GM19438 (cell line): ENCODE data around the gene LINGO1.

Experiments used
- ATAC-seq: cut with Tn5 transposase; IDR thresholded peaks from one replicate; pipeline ENCODE4 v1.9.1; 2021; ENCODE audit warnings: low read depth; ENCODE audit not compliant: unreplicated experiment

The LINGO1 gene

DNA sequence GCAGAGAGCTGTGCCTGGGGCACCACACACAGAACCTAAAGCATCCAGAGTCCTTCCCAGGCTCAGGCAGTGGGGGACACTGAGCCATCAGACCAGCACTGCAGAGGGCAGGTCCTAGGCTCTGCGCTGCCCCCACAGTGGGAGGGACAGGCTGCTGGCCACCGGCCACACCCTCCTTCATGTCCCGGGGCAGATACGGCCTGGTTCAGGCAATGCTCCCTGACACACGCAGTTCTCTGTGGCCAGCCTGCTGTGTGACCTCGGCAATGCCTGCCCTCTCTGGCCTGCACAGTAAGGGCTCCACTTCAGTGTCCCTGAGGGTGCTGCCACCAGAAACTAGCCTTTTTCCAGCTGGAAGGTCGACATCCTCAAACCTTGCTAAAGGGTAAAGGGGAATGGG is 12.4 kb downstream of the LINGO1 start:
- no peak for ATAC-seq

DNA sequence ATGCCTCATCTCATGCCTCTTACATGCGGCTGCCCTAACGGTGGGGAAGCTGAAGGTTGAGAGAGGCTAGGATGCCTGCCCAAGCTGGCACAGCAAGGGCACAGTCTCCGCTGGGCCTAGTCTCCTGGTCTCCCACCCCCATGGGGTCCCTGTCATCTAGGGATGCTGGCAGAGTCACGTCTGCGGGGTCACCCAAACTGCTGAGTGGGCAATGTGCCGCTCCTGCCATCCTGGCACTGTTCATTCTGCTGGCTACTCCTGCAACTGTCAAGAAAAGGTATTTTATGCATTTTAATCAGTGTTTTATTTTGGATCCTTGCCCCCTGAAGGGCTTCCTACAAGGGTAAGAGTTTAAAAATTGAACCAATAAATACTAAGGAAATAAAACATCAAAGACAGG is 12.8 kb downstream of the LINGO1 start:
- no peak for ATAC-seq

DNA sequence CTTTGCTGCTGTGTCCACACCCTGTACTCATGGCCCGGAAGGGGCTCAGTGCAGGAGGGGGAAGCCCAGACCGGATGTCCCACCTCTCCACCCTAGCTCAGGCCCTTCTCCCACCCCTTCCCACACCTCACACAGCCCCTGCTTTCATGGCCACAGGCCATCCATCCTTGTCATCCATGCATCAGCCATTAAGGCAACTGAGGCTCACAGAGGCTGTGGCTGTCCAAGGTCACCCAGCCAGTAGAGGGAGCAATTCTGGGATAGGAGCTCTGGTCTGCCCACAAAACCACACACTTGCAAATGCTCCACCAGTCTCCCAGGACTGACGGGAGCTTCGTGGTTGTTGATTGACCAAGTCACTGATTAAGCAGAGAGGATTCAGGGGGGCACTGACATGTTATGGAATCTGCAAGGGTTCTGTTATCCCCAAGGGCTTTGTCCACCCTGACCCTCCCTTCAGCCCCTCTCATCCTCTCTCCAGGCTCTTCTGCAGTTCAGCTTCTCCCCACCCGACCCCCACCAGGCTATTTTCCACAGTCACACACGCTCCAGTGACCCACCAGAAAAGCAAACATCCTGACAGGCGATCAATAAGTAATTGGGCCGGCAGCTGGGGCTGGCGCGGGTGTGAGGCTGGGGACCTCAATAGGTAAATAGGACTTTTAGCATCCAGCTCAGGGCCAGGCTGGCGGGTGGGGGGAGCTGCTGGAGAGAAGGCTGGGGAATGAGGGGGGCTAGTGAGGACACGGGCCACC is 15.1 kb downstream of the LINGO1 start:
- no peak for ATAC-seq

DNA sequence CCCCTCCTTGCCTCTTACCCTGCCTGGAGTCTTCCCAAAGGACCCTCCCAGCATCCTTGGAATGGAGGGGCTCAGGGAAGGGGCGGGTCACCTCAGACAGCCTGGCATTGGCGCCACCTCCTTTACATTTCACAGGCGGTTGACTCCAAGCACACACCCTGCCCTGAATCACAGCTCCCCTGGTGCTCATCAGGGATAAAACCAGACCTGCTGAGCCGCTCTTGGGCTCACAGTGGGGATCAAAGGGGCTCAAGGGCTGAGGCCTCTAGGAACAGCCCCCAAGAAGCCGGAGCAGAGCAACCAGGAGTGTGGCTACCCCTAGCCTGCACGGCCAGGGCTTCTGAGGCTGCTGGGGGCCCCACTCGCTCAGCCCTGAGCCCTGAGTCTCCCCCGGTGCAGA is 16.6 kb downstream of the LINGO1 start:
- no peak for ATAC-seq

DNA sequence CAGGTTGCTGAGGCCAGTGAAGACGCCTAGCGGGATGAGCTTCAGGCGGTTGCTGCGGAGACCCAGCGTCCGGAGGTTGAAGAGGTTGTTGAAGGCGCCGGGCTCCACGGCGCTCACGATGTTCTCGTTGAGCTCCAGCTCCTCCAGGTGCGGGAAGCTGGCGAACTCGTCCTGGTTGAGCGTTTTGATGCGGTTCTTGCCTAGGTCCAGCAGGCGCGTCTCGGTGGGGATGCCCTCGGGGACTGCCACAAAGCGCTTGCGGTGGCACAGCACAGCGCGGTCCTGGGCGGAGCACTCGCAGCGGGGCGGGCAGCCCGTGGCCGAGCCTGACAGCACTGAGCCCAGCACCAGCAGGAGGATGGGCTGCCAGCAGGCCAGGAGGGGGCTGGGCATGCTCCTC is 17.2 kb downstream of the LINGO1 start:
- ATAC-seq: no peak

DNA sequence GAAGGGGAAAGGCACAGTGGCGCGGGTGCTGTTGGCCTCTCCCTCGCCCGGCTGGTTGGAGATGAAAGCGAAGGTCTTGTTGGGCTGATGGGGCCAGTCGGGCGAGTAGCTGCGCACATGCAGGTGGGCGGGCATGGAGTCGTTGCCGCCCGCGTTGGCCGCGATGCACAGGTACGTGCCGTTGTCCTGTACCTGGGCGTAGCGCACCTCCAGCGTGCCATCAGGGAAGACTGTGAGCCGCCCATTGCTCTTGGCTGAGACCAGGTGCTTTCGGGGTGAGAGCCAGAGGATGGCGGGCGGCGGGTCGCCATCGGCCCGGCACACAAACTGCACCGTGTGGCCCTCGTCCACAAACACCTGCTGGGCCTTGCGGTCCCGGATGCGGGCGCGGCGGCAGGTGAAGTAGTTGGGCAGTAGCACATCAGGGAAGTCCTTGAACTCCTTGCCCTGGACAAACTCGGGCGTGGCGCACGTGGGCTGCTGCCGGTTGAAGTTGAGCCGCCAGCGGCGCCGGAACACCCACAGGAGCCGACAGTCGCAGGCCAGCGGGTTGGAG is 18.4 kb downstream of the LINGO1 start:
- no peak for ATAC-seq

DNA sequence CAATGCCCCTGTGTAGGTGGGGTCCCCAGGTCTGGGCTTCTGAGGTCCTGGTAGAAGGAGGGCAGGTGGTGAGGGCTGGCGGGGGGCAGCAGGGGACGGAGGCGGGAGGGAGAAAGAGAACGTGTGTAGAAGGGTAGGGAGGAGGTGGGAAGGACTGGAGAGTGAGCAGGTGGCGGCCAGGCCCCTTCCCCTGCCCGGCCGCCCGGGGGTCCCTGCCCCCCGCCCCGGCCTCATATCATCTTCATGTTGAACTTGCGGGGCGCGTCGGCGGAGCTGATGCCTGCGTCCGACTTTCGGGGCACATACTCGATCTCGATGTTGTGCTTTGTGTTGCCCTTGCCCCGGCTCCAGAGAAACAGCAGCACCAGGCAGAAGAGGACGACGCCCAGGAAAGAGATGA is 18.9 kb downstream of the LINGO1 start:
- ATAC-seq: no peak

DNA sequence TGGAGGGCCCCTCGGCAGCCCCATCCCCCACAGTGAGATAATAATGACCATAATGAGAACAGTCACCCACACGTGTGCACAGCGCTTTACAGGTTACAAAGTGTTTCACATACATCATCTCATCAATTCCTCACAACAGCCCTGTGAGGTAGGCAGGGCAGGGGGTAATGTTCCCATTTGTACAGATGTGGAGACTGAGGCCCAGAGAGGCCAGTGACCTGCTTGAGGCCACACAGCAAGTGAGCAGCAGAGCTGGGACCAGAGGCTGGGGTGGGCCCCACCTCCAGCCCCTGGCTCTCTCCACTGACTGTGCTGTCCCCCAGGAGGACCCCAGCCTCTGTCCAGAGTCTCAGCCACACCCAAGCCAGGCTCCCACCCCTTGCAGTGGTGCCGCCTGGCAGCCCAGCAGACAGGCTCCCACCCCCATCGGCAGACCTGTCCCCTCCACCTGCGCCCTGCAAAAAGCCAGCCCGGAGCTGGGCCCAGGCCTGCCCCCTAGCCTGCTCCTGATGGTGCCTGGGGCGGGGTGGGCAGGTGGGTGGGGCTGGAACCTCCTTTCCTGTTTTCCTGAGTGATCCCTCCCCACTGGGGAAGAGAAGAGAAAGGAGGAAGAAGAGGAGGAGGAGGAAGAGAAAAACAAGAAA is 19.6 kb downstream of the LINGO1 start:
- no peak for ATAC-seq

DNA sequence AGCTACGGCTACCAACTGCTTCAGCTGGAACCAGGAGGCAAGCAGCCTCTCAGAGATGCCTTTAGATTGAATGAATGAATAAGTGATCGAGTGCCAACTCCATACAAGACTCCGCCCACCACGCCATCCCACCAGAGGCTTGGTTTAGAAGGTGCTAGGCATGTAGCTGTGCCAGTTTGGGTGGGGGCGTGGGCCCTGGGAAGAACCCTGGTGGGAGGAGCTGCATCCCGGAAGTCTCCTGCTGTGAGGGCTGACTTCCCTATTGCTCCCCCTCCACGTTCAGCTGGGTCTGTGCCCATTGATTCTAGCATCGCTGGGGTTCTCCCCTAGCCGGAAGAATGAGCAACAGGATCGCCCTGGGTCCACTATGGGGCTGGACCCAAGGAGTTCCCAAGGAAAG is 20.9 kb downstream of the LINGO1 start:
- ATAC-seq: no peak

DNA sequence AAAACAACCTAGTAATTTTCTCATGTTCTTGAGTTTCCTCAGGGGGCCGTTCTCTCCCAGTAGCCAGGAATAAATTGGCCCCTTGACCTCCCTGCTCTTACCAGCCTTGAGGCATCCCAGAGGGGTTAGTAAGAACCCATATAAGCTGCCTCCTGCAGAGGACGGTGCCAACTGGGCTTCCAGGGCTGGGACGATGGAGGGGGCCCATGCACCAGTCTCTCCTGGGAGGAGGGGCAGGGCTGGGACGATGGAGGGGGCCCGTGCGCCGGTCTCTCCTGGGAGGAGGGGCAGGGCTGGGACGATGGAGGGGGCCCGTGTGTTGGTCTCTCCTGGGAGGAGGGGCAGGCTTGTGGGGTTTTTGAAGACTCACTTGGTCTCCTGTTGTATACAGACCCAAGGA is 22.0 kb downstream of the LINGO1 start:
- ATAC-seq: no peak

DNA sequence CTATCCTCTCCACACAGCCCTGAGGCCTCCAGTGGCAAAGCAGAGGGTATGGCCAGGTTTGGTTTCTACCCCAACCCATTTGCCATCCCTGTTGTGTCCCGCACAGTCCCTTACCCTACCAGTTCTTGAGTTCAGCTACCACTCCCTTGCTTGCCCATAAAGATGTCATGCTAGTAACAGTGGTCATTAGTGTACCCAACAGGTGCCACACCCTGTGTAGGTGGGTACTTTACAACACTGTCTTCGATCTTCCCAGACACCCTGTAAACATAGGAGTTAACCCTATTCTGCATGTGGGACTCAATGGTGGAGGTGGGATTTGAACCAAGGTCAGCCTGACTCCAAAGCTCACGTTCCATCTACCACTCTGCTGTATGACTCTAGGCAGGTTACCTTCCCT is 23.2 kb downstream of the LINGO1 start:
- no peak for ATAC-seq

DNA sequence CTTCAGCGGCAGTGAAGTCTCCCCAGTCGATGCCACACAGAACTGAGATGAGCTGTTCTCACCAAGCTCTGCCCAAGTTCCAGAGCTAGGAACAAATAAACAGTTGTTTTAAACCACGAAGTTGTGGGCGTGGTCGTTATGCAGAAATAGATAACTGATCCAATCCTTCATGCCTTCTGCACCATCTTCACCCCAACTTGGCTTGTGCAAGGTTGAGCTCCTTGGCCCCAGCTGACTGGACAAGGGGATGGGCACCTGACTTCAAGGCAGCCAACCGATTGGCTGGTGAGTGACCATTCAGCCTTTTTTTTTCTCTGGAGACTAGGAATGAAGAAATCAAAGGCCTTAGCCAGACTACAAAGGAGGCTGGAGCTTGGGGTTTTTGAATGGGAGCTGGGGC is 23.9 kb downstream of the LINGO1 start:
- ATAC-seq: no peak

DNA sequence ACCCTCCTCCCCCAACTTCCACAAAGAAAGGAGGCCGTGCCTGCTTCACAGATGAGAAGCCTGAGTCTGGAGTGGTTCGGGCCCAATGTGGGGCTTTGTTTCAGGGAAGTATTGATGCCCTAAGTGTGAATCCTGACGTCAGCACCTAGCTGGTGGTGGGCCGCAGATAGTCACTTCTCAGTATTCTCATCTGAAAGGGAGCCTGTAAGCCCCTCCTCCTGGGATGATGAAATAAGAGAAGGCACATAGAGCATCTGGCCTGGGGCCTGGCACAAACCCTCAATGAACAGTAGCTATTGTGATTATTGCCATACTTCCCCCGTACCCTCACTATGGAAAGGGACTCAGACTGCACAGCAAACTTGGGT is 24.8 kb downstream of the LINGO1 start:
- no peak for ATAC-seq

DNA sequence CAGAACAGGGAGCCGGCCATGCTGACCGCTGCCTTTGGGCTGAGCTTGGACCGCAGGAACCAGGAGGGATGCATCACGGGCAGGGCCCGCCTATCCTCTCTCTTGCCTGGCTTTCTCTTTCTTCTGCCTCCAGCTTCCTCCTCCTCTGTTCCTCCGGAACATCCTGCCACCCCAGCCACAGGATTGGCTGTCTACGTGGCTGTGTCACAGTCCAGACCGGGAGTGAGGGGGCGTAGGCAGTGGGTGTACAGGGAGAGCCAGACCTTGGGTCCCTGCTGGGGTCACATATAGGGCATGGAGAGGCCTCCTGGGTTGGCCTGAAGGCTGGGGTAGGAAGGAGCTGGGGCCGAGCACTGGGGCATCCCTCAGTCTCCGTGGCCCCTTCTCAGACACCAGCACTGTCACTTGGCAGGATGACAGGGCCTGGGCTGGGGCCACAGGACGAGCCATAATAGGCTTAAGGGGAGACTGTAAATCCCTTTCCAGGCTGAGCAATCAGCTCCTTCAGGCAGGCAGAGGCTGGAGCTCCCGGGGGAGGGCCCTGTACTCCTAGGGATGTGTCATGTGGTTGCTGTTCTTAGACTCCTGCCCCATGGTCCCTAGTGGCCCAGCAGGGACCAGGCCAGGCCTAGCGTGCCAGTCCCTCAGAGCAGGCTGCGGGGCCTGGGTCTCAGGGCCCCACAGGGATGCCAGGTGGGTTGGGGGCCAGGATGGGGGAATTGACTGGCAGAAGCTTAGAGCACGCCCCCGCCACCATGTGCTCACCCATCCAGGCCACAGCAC is 25.4 kb downstream of the LINGO1 start:
- no peak for ATAC-seq

DNA sequence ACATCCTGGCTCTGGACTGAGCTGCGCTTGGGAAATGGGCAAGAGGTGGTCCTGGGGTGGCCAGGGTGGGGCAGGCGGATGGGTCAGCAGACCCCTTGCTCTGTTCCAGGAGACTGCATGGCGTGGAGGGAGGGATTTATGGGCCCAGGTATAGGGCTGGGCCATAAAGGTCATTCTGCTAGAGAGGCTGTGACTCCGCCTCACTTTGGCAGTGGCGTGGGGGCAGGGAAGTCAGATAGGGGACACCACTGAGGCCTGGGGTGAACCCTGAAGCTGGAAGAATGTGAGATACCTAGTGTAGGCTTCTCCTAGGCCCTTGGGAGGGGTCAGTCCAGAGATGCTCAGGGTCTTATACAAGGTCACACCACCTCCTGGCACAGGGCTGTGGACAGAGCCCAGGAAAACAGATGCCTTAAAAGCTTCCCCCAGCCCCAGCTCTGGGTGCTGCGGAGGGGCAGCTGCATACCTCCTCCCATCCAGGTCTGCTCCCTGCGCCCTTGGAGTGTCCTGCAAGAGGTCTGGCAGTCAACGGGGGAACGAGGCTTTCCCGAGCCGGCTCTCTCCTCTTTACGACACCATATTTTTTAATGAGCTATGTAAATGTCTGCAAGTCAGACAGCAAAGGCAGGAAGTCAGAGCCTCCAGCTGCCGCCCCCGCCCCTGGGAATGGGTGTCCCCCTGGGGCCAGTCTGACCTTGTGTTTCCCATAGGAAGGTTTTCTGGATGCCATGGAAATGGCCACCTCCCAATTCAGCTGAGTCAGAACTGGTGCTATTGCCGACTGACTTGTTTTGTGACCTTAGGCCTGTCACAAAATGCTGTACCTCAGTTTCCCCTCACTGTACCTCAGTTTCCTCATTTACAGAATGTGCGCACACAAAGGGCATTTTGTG is 26.3 kb downstream of the LINGO1 start:
- no peak for ATAC-seq

DNA sequence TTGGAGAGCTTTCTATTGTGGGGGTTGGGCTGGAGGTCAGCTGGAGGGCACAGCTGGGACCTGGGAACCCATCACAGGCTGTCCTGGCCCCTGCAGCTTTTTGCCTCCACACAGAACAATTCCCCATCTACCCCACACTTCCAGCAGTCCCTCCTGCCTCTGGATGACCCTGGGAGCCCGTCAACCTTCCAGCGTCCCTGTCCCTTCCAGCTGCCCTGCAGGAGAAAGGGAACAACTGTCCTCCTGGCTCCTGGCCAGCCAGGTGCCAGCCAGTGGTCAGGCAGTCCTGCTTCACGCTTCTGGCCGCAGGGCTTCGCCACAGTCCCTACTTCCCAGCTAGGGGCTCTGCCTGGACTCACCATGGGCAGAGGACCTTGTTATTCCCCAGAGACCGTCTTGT is 27.2 kb downstream of the LINGO1 start:
- ATAC-seq: no peak

DNA sequence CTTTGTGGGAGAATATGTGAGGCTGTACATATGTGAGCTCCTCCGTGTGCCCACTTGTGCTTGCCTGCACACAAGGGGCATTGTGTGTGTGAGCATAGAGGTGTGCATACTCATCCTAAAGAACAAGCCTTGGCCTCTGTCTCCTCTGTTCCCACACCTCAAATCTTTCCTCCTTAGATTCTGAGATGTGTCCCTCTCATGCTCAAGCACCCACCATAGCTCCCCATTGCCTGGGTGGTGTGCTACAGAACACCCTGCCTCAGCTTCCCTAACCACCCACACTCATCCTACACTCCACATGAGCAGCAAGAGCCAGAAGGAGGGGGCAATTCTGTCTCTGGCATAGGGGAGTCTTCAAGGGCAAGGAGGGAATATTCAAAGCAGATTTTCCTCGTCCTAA is 27.7 kb downstream of the LINGO1 start:
- ATAC-seq: no peak

DNA sequence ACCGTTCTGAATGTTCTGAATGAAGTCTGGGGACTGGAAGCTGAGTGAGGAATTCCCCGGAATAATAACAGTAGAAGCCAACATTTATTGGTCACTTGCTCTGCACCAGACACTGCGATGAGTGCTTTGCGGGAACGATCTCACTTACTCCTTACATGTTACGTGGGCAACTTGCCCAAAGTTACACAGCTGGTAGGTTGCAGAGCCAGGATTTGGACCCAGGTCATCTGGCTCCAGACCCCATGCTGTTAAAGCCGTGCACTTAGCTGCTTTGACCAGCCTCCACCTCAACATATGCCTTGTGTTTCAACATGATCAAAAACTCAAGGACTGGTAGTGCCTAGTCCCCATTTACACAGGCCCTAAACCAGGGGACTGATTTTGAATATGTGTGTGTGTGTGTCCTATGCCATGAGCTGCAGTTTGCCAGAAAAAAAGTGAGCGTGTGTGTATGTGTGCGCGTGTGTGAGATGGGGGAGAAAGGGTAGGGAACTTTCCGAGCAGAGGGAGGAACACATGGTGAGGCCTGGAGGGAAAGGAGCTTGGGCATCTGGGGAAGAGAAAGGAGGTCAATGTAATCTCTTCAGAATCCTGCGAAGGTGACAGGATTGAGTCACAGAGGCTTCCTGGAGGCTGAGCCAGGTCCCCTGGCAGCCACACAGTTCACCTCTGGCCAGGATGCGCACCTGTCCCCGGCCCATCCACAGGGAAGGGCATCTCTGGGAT is 28.9 kb downstream of the LINGO1 start:
- no peak for ATAC-seq

DNA sequence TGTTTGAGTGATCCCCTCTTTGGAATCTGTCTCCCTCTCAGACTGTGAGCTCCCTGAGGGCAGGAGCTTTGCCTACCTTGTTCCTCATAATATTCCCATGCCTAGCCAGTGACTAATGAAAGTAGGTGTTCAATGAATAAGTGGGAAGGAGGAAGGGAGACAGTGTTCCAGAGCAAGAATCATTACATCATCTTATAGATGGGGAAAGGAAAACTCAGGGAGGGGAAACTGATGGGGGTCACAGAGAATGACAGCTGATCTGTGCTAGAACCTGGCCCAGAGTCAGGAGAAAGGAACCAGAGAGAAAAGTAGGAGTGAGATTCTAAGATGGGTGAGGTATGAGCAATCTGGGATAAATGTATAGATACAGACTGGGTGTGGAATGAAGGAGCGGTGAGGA is 29.9 kb downstream of the LINGO1 start:
- ATAC-seq: no peak

DNA sequence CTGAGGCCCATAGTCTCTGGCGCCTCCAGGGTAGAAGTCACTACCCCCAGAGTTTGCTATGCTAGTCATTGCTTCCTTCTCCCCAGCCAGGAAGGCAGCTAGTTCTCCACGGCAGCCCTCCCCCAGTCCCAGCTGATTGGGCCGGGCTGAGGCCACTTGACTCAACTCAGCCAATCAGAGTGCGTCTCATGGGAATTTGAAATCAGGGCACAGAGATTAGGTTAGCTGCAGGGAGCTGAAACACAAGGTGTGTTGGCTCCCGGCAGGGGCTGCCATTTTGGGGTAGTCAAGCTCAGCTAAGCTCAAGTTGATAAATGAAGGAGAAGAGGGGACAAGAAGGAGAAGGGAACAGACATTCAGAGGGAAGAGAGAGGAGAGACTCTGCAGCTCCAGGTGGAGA is 32.8 kb downstream of the LINGO1 start:
- no peak for ATAC-seq
